Ovary (tissue), 9 donors: ENCODE results near the gene RBM44. TPM values are rescaled to one million over a fixed set of nuclear protein-coding genes. Genes with fewer than 3 reads are reported as not detected.

Source experiments
- DNase-seq, 5 donors: peaks; one replicate each; pipeline ENCODE4 v3.0.0-alpha.2; 2019 to 2020
- H3K27ac ChIP-seq, 2 donors: fragments of 200-600 bp; one replicate each; pipeline versions ENCODE4 v1.5.1 to v1.8.0; 2019 to 2022
- H3K27me3 ChIP-seq: fragments of 200-600 bp; one replicate; pipeline ENCODE4 v1.8.0; 2022
- H3K36me3 ChIP-seq: fragments of 200-600 bp; sonication (generic); one replicate; pipeline ENCODE4 v1.5.1; 2019
- H3K4me1 ChIP-seq: one replicate; pipeline ENCODE4 v1.8.1; 2013; ENCODE audit warnings: mild to moderate bottlenecking, moderate library complexity; ENCODE audit not compliant: insufficient read depth
- H3K4me3 ChIP-seq: fragments of 200-600 bp; sonication (generic); one replicate; pipeline ENCODE4 v1.5.1; 2017
- H3K9me3 ChIP-seq, 2 donors: fragments of 200-600 bp in 1 of 2; sonication (generic) in 1 of 2; one replicate each; pipeline versions ENCODE4 v1.5.1 to v1.8.1; 2013 to 2019; ENCODE audit warnings: mild to moderate bottlenecking in 1 of 2, moderate library complexity in 1 of 2
- EP300 ChIP-seq: sonication (generic); formaldehyde crosslinking; IDR thresholded peaks from one replicate; pipeline ENCODE4 v1.6.1; 2017; ENCODE audit warnings: antibody characterized with exemption
- POLR2A ChIP-seq: fragments of 450-650 bp; IDR thresholded peaks from one replicate; pipeline ENCODE4 v1.6.1; 2017; ENCODE audit warnings: antibody characterized with exemption, mild to moderate bottlenecking, moderate library complexity
- WGBS, 3 donors: extraction: QIAGEN DNeasy Blood & Tissue Kit in 1 of 3; methylation state at CpG; one replicate each; pipeline versions ENCODE4 v1.1.5 to v1.1.7; 2013 to 2017; 5-methylcytosine and 5-hydroxymethylcytosine counted together
- intact Hi-C, 4 donors: fragments of 100-400 bp; cut with DNase I; formaldehyde crosslinking; loops; one replicate each; pipeline versions ENCODE4 v1.11.0 to v1.15.1; 2022 to 2023
- polyA plus RNA-seq, 2 donors: library from polyadenylated mRNA; stranded (reverse); fragments of 200-250 nt in 1 of 2; fragments of 350-450 nt in 1 of 2; fragmentation: Illumina TruSeq in 1 of 2; extraction: RNeasy Lipid Tissue Mini Kit (QIAGEN cat#74804) in 1 of 2; gene quantifications; one replicate each; pipeline ENCODE4 v1.2.3, GENCODE V29; 2013 to 2014
- total RNA-seq, 7 donors: library from RNA; depleted of rRNA in 2 of 7; stranded (reverse); fragments of >200 nt in 2 of 7; fragmentation: NEBNext Ultra II Directional in 3 of 7; extraction: Animal tissue kit (Norgen Biotek cat#: 25700) in 3 of 7; gene quantifications; one replicate each; pipeline versions ENCODE4 v1.1.0 to v1.2.4, GENCODE V29; 2016 to 2023
- TF ChIP-seq, protein P1 (sequence below), 3 donors: fragments of 450-650 bp in 2 of 3; fragments of 200-600 bp in 1 of 3; IDR thresholded peaks; one replicate each; pipeline versions ENCODE4 v1.5.1 to v1.8.0; 2016 to 2022; ENCODE audit warnings: antibody characterized with exemption in 3 of 3, mild to moderate bottlenecking in 1 of 3
- donor health status: DM: no; HTN: no; CAD: no; lungs with moderate emphysema.
- donor health status: DM: no; HTN: no; CAD: no.
- donor health status: Bipolar disorder and iron deficiency.
- donor health status: DM: yes; HTN: yes; CAD: no.
- donor health status: DM: no; HTN: no; CAD: no.
- donor health status: DM: yes; HTN: yes; CAD: no.

RBM44 gene
- total and polyA plus RNA-seq, 9 donors: 0.13 to 0.83 (median 0.33) TPM

DNA sequence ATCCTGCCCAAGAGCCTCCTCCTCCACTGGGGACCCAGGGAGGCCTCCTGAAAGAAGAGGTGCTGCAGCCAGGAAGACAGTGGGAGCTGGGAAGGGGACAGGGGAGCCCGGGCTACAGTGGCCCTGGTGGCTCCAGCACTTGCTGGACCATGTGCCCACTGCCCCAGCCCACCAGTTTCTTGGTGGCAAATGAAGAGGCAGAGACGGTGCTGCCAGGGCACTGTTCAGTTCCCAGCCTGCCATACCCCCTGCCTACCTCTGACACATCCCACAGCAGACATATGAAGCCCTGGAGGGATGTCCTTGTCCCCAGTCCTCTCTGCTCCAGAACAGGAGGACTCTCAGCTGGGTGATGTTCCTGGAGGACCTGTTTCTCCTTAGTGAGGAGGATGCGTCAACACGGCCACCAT, 64.5 kb downstream of the RBM44 start:
- DNase-seq: peak in 1 of 5 donors; percentile 7
- H3K9me3 ChIP-seq: no peaks in the 10 kb centered on the region
- no peaks in the 10 kb centered on the region for H3K27me3 ChIP-seq
- no peak overlapping the region for H3K4me3 ChIP-seq
- 91 to 98% (median 93%) methylated on average over 3 to 4 of the region's 4 CpGs for WGBS, 3 donors
- TF ChIP-seq POLR2A: no peak
- TF ChIP-seq, protein P1, sequence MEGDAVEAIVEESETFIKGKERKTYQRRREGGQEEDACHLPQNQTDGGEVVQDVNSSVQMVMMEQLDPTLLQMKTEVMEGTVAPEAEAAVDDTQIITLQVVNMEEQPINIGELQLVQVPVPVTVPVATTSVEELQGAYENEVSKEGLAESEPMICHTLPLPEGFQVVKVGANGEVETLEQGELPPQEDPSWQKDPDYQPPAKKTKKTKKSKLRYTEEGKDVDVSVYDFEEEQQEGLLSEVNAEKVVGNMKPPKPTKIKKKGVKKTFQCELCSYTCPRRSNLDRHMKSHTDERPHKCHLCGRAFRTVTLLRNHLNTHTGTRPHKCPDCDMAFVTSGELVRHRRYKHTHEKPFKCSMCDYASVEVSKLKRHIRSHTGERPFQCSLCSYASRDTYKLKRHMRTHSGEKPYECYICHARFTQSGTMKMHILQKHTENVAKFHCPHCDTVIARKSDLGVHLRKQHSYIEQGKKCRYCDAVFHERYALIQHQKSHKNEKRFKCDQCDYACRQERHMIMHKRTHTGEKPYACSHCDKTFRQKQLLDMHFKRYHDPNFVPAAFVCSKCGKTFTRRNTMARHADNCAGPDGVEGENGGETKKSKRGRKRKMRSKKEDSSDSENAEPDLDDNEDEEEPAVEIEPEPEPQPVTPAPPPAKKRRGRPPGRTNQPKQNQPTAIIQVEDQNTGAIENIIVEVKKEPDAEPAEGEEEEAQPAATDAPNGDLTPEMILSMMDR (IDR thresholded peaks at IDR 0.05): no peak
- no peak for TF ChIP-seq EP300
- peaks cover 2% of the 10 kb centered on the region for H3K4me1 ChIP-seq
- no peaks in the 10 kb centered on the region for H3K36me3 ChIP-seq
- H3K27ac ChIP-seq: peak overlapping the region in 1 of 2 donors; percentile 20
- intact Hi-C loops: loop anchor here in 2 of 4 donors (5.0 to 10.0 kb wide), 2 partner anchors 59 to 62 kb away; no protein-coding TSS in a partner anchor

GRCh38 chr2:237863689-237864443, 65.3 kb downstream of the RBM44 start:
- TF ChIP-seq EP300: no peak
- no peak for TF ChIP-seq POLR2A
- TF ChIP-seq, protein P1 (IDR thresholded peaks at IDR 0.05): no peak
- no peaks in the 10 kb centered on the region for H3K36me3 ChIP-seq
- peak overlapping the region; percentile 4 for H3K4me3 ChIP-seq
- H3K27ac ChIP-seq: peak overlapping the region in 1 of 2 donors; percentile 20
- DNase-seq: peak in 2 of 5 donors; percentile 11 to 17
- no peaks in the 10 kb centered on the region for H3K9me3 ChIP-seq
- H3K4me1 ChIP-seq: peaks cover 2% of the 10 kb centered on the region
- 70 to 81% (median 71%) methylated on average over 22 of the region's 22 CpGs for WGBS, 3 donors
- H3K27me3 ChIP-seq: no peaks in the 10 kb centered on the region
- intact Hi-C loops: loop anchor here in 2 of 4 donors (5.0 to 10.0 kb wide), 2 partner anchors 58 to 61 kb away; no protein-coding TSS in a partner anchor

GRCh38 chr2:237864444-237864931, 65.9 kb downstream of the RBM44 start:
- DNase-seq: peak in 3 of 5 donors; percentile 11 to 23 (median 18)
- intact Hi-C loops: loop anchor here in 2 of 4 donors (5.0 to 10.0 kb wide), 2 partner anchors 58 to 60 kb away; no protein-coding TSS in a partner anchor
- Histone ChIP-seq H3K27me3 (no peaks in the 10 kb centered on the region), H3K36me3 (no peaks in the 10 kb centered on the region), H3K27ac (peak overlapping the region in 1 of 2 donors; percentile 44), H3K9me3 (no peaks in the 10 kb centered on the region), H3K4me1 (no peaks in the 10 kb centered on the region), H3K4me3 (peak overlapping the region; percentile 4)
- WGBS, 3 donors: 64 to 68% (median 67%) methylated on average over 10 of the region's 10 CpGs
- TF ChIP-seq EP300: no peak
- TF ChIP-seq, protein P1 (IDR thresholded peaks at IDR 0.05): no peak
- no peak for TF ChIP-seq POLR2A

DNA sequence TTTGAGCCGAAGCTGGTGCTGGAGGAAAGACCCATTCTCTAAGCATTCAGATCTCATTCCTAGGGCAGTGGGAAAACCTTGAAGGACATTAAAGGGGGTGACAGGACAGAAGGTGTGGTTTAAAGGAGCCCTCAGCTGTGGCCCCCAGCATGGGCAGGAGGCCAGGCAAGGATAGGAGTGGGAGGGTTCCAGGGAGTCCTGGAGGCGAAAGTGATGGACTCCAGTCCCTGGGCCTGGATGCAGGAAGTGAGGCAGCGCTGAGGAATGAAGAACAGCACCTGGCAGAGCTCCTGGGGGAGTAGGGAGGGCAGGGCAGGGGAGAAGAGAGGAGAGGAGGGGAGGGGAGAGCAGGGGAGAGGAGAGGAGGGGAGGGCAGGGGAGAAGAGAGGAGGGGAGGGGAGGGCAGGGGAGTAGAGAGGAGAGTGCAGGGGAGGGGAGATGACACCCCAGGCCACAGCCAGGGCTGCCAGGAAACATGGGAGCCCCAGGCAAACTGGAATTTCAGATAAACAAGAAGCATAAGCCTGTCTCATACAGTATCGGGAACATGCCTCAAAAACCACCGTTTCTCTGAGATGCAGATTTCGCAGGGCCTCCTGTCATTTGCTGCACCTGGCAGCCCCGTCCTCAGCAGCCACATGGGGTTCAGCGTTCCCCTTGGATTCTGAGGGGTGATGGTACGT, 66.5 kb downstream of the RBM44 start:
- DNase-seq: peak; percentile 49 to 67 (median 64)
- H3K4me3 ChIP-seq: no peak overlapping the region
- intact Hi-C loops: loop anchor here in 2 of 4 donors (5.0 to 10.0 kb wide), 2 partner anchors 57 to 60 kb away; no protein-coding TSS in a partner anchor
- peak overlapping the region; percentile 29 to 62 for H3K27ac ChIP-seq
- WGBS, 3 donors: 46 to 59% (median 53%) methylated on average over 9 of the region's 9 CpGs
- TF ChIP-seq POLR2A: no peak
- TF ChIP-seq EP300: no peak
- TF ChIP-seq, protein P1 (IDR thresholded peaks at IDR 0.05): no peak
- H3K9me3 ChIP-seq: no peaks in the 10 kb centered on the region
- H3K4me1 ChIP-seq: no peaks in the 10 kb centered on the region
- H3K27me3 ChIP-seq: no peaks in the 10 kb centered on the region
- no peaks in the 10 kb centered on the region for H3K36me3 ChIP-seq
